PC-3 (cell line): ENCODE results near the gene TMEM14A. TPM values are rescaled to one million over a fixed set of nuclear protein-coding genes. Genes with fewer than 3 reads are reported as not detected.

ENCODE experiments used
- ATAC-seq: fragments of 200-7000 bp; cut with Tn5 transposase; 2 replicates; pipeline ENCODE4 v1.9.1; 2020; ENCODE audit warnings: mild to moderate bottlenecking, moderate library complexity
- BruUV-seq: library from RNA; stranded (reverse); fragments of 400-500 nt; replicated peaks from 2 replicates; lab custom pipeline; 2021; lab: Mats Ljungman, UMichigan
- CTCF ChIA-PET: fragments of 300-600 bp; sonication (Branson Sonifier 250); formaldehyde crosslinking; loops from one replicate; lab custom pipeline; 2022; ENCODE audit warnings: antibody characterized with exemption; lab: Charles Lee
- POLR2A ChIA-PET: fragments of 300-600 bp; sonication (Branson Sonifier 250); formaldehyde crosslinking; loops from one replicate; lab custom pipeline; 2022; ENCODE audit warnings: antibody characterized with exemption; ENCODE audit not compliant: unreplicated experiment; lab: Charles Lee
- DNase-seq: peaks from one replicate; pipeline ENCODE4 v3.0.0-alpha.2; 2015
- H2AFZ ChIP-seq: fragments of 300-600 bp; sonication (generic); 2 replicates; pipeline ENCODE4 v1.6.0; 2016; ENCODE audit warnings: antibody characterized with exemption, low read length
- H3F3A ChIP-seq: fragments of 300-600 bp; sonication (generic); one replicate; pipeline ENCODE4 v1.6.0; 2017; ENCODE audit warnings: antibody characterized with exemption, low read length, control low read depth, mild to moderate bottlenecking; ENCODE audit not compliant: unreplicated experiment
- H3K27ac ChIP-seq: fragments of 300-600 bp; sonication (generic); 2 replicates; pipeline ENCODE4 v1.5.1; 2016; ENCODE audit warnings: mild to moderate bottlenecking, low read length
- H3K27me3 ChIP-seq: fragments of 300-600 bp; sonication (generic); 2 replicates; pipeline ENCODE4 v1.6.1; 2016; ENCODE audit warnings: low read length, mixed read lengths
- H3K36me3 ChIP-seq: fragments of 300-600 bp; sonication (generic); 2 replicates; pipeline ENCODE4 v1.6.1; 2016; ENCODE audit warnings: low read depth, mixed run types, low read length, mixed read lengths
- H3K4me1 ChIP-seq: fragments of 300-600 bp; sonication (generic); 2 replicates; pipeline ENCODE4 v1.5.1; 2016; ENCODE audit warnings: low read length; ENCODE audit not compliant: insufficient read depth
- H3K4me2 ChIP-seq: fragments of 300-600 bp; sonication (generic); 2 replicates; pipeline ENCODE4 v1.6.0; 2016; ENCODE audit warnings: low read length
- H3K4me3 ChIP-seq: fragments of 300-600 bp; sonication (generic); 2 replicates; pipeline ENCODE4 v1.5.1; 2016; ENCODE audit warnings: mild to moderate bottlenecking, low read length, mixed read lengths
- H3K79me2 ChIP-seq: fragments of 300-600 bp; sonication (generic); 2 replicates; pipeline ENCODE4 v1.6.1; 2017; ENCODE audit warnings: low read length, mixed read lengths
- H3K9ac ChIP-seq: fragments of 300-600 bp; sonication (generic); 2 replicates; pipeline ENCODE4 v1.6.0; 2016; ENCODE audit warnings: mild to moderate bottlenecking, low read length
- H3K9me2 ChIP-seq: fragments of 300-600 bp; sonication (generic); replicated peaks from 2 replicates; pipeline ENCODE4 v1.6.1; 2016; ENCODE audit warnings: mixed run types, low read length, mixed read lengths
- H3K9me3 ChIP-seq: fragments of 300-600 bp; sonication (generic); 2 replicates; pipeline ENCODE4 v1.6.1; 2016; ENCODE audit warnings: low read length, mixed read lengths
- H4K20me1 ChIP-seq: fragments of 300-600 bp; sonication (generic); 2 replicates; pipeline ENCODE4 v1.6.1; 2016; ENCODE audit warnings: low read length, mixed read lengths
- CTCF ChIP-seq: fragments of 300-600 bp; sonication (generic); conservative IDR thresholded peaks from 2 replicates; pipeline ENCODE4 v1.5.1; 2017; ENCODE audit warnings: antibody characterized with exemption, low read depth, mild to moderate bottlenecking, low read length
- EZH2 ChIP-seq: fragments of 300-600 bp; sonication (generic); IDR thresholded peaks from one replicate; pipeline ENCODE4 v1.6.1; 2017; ENCODE audit warnings: antibody characterized with exemption, mild to moderate bottlenecking, low read length; ENCODE audit not compliant: unreplicated experiment
- EZH2phosphoT487 ChIP-seq: fragments of 300-600 bp; sonication (generic); IDR thresholded peaks from 2 replicates; pipeline ENCODE4 v1.6.1; 2018; ENCODE audit warnings: mild to moderate bottlenecking, antibody characterized with exemption, low read length, borderline replicate concordance
- intact Hi-C: fragments of 100-400 bp; cut with micrococcal nuclease; formaldehyde crosslinking; loops from 2 replicates; pipeline ENCODE4 v1.9.0; 2023
- total RNA-seq: library from RNA; depleted of rRNA; stranded (reverse); fragments of >200 nt; gene quantifications from 2 replicates; pipeline ENCODE4 v1.2.3, GENCODE V29; 2014

Gene TMEM14A
- total RNA-seq, 1 experiment from 2014 or later, result 65.4 TPM

GRCh38 chr6:52725535-52726192, 54.8 kb downstream of the TMEM14A start:
- Histone ChIP-seq H3K9me2 (no peaks in the 10 kb centered on the region), H4K20me1 (no peaks in the 10 kb centered on the region), H3F3A (peaks cover 12% of the 10 kb centered on the region), H3K27me3 (no peaks in the 10 kb centered on the region), H3K9me3 (no peaks in the 10 kb centered on the region), H3K4me3 (peak overlapping the region; percentile 31; the same call in 1 of the 2 replicates), H3K4me1 (peaks cover 48% of the 10 kb centered on the region), H3K4me2 (peak overlapping the region; percentile 72), H2AFZ (peak overlapping the region; percentile 21; the same call in 1 of the 2 replicates), H3K36me3 (no peaks in the 10 kb centered on the region), H3K9ac (peak overlapping the region; percentile 49), H3K79me2 (no peaks in the 10 kb centered on the region), H3K27ac (peak overlapping the region; percentile 94)
- TF ChIP-seq CTCF (no peak), EZH2phosphoT487 (no peak), EZH2 (no peak)
- ChIA-PET POLR2A (interaction anchor here (0.7 kb wide), 1 partner anchor 434 kb away, joined by 3 read pairs; no protein-coding TSS in a partner anchor), CTCF (interaction anchor here (0.5 kb wide), 2 partner anchors 29 to 318 kb away, joined by 3 to 4 read pairs; no protein-coding TSS in a partner anchor)
- peak; percentile 95 for DNase-seq
- no TSS peak for BruUV-seq
- peak; percentile 93 for ATAC-seq
- intact Hi-C loops, result loop anchor here (5.0 to 10.0 kb wide), 2 partner anchors 159 to 272 kb away; partner anchors contain the start of gene GSTA4

GRCh38 chr6:52726193-52726542, 55.3 kb downstream of the TMEM14A start:
- Histone ChIP-seq H3K4me3 (no peak overlapping the region), H3K9me2 (no peaks in the 10 kb centered on the region), H3K79me2 (no peaks in the 10 kb centered on the region), H3K27ac (peak overlapping the region; percentile 94), H3K4me2 (peak overlapping the region; percentile 39; the same call in 1 of the 2 replicates), H3K9me3 (no peaks in the 10 kb centered on the region), H2AFZ (no peak overlapping the region), H3K27me3 (no peaks in the 10 kb centered on the region), H3F3A (peaks cover 12% of the 10 kb centered on the region), H4K20me1 (no peaks in the 10 kb centered on the region), H3K9ac (no peak overlapping the region), H3K36me3 (no peaks in the 10 kb centered on the region), H3K4me1 (peaks cover 48% of the 10 kb centered on the region)
- DNase-seq (no peak), ATAC-seq (no peak)
- intact Hi-C loops, result loop anchor here (5.0 to 10.0 kb wide), 2 partner anchors 159 to 271 kb away; partner anchors contain the start of gene GSTA4
- CTCF ChIA-PET, result interaction anchor here (0.5 kb wide), 1 partner anchor 29 kb away, joined by 4 read pairs; no protein-coding TSS in a partner anchor
- no peak for TF ChIP-seq CTCF
- no peak for TF ChIP-seq EZH2phosphoT487
- TF ChIP-seq EZH2, result no peak
- no TSS peak for BruUV-seq
- POLR2A ChIA-PET, result interaction anchor here (0.7 kb wide), 1 partner anchor 434 kb away, joined by 3 read pairs; no protein-coding TSS in a partner anchor
